Activated T-helper 9 cell treated with anti-CD3 and anti-CD28 coated beads, Interleukin-2, amount 50 U/mL, for 16 hours (primary cell): ENCODE measurements around the gene MORN5.
"Not testable (repeated sequence)": the region's sequence is repeated elsewhere in the genome, so short reads cannot be mapped to it uniquely, and the experiment has no call there.

Experiments
- DNase-seq: peaks from one replicate; pipeline ENCODE4 v3.0.0-alpha.2; 2020; ENCODE audit warnings: low read depth

The MORN5 gene

GRCh38 chr9:122159026-122159924 lies at the start of gene MORN5, which contains the start of gene NDUFA8:
MORN5 (plus strand) TSS chr9:122159908; CDS start chr9:122159973, 65 bp downstream.
NDUFA8 (minus strand) TSS chr9:122159779; CDS start chr9:122159677, 102 bp downstream.
- peak; percentile 93 for DNase-seq

- no peak for DNase-seq
Measured at GRCh38 chr9:122110100-122110833, 49.4 kb upstream of the MORN5 start.

- DNase-seq: no peak
Measured at GRCh38 chr9:122111413-122112085, 48.2 kb upstream of the MORN5 start.

GRCh38 chr9:122112238-122112637 lies 47.5 kb upstream of the MORN5 start:
- no peak for DNase-seq

GRCh38 chr9:122113574-122113973 lies 46.1 kb upstream of the MORN5 start:
- DNase-seq: no peak

GRCh38 chr9:122115176-122116035 lies 44.3 kb upstream of the MORN5 start:
- DNase-seq: no peak

- no peak for DNase-seq
Measured at GRCh38 chr9:122116040-122116439, 43.7 kb upstream of the MORN5 start.

GRCh38 chr9:122116448-122117173 lies 43.1 kb upstream of the MORN5 start:
- no peak for DNase-seq

GRCh38 chr9:122117241-122117640 lies 42.5 kb upstream of the MORN5 start:
- not testable (repeated sequence) for DNase-seq

GRCh38 chr9:122118343-122119165 lies 41.2 kb upstream of the MORN5 start:
- DNase-seq: no peak

GRCh38 chr9:122119166-122119521 lies 40.6 kb upstream of the MORN5 start:
- no peak for DNase-seq

- no peak for DNase-seq
Measured at GRCh38 chr9:122119721-122120120, 40.0 kb upstream of the MORN5 start.

GRCh38 chr9:122120316-122121071 lies 39.2 kb upstream of the MORN5 start:
- DNase-seq: no peak

- DNase-seq: no peak
Measured at GRCh38 chr9:122121391-122121790, 38.3 kb upstream of the MORN5 start.

- no peak for DNase-seq
Measured at GRCh38 chr9:122121931-122122330, 37.8 kb upstream of the MORN5 start.

- DNase-seq: no peak
Measured at GRCh38 chr9:122122468-122122867, 37.2 kb upstream of the MORN5 start.

GRCh38 chr9:122122903-122123632 lies 36.6 kb upstream of the MORN5 start:
- DNase-seq: peak; percentile 54

- DNase-seq: no peak
Measured at GRCh38 chr9:122124048-122124447, 35.7 kb upstream of the MORN5 start.

- no peak for DNase-seq
Measured at GRCh38 chr9:122124528-122124927, 35.2 kb upstream of the MORN5 start.
